HL-60 (cell line): ENCODE measurements around the gene SH3PXD2A.
A peak's percentile ranks its signal among the peaks of the same experiment; 100 is the strongest.
"Not testable (repeated sequence)": the region's sequence is repeated elsewhere in the genome, so short reads cannot be mapped to it uniquely, and the experiment has no call there.

Source experiments
- DNase-seq, 2 experiments: peaks; one replicate each; pipeline ENCODE4 v3.0.0-alpha.2; 2010 to 2020; ENCODE audit warnings: low read depth in 1 of 2, low spot score in 1 of 2
- H3K27ac ChIP-seq: fragments of 250-450 bp; sonication (Bioruptor Pico); replicated peaks from 2 replicates; pipeline ENCODE4 v1.5.1; 2020; ENCODE audit warnings: mild to moderate bottlenecking, moderate library complexity
- H3K27me3 ChIP-seq: fragments of 250-450 bp; sonication (Bioruptor Pico); 2 replicates; pipeline ENCODE4 v1.5.1; 2021; ENCODE audit warnings: mild to moderate bottlenecking, moderate library complexity; ENCODE audit not compliant: insufficient read depth, poor library complexity, severe bottlenecking
- H3K4me3 ChIP-seq: replicated peaks from 2 replicates; pipeline ENCODE4 v1.5.1; 2011; ENCODE audit warnings: mild to moderate bottlenecking, control low read depth, low read length; ENCODE audit not compliant: insufficient read depth
- CTCF ChIP-seq: IDR thresholded peaks from one replicate; pipeline ENCODE4 v1.5.1; 2011; ENCODE audit warnings: low read length, control low read depth, inconsistent platforms; ENCODE audit not compliant: insufficient read depth
- GABPA ChIP-seq: IDR thresholded peaks from 2 replicates; pipeline ENCODE4 v1.6.1; 2012; ENCODE audit warnings: low read depth
- POLR2AphosphoS5 ChIP-seq: IDR thresholded peaks from 2 replicates; pipeline ENCODE4 v1.6.1; 2012; ENCODE audit warnings: low read depth
- REST ChIP-seq: IDR thresholded peaks from 2 replicates; pipeline ENCODE4 v1.6.1; 2012; ENCODE audit warnings: low read depth; ENCODE audit not compliant: insufficient replicate concordance
- SPI1 ChIP-seq: IDR thresholded peaks from 2 replicates; pipeline ENCODE4 v1.6.1; 2012; ENCODE audit warnings: low read depth, mild to moderate bottlenecking, borderline replicate concordance

Gene SH3PXD2A

GRCh38 chr10:103762916-103763315, 92.5 kb downstream of the SH3PXD2A start:
- Histone ChIP-seq H3K4me3 (no peak overlapping the region), H3K27me3 (no peaks in the 10 kb centered on the region), H3K27ac (peak overlapping the region; percentile 78)
- no peak for DNase-seq
- TF ChIP-seq GABPA: no peak
- TF ChIP-seq POLR2AphosphoS5: no peak
- no peak for TF ChIP-seq CTCF
- TF ChIP-seq SPI1: no peak
- TF ChIP-seq REST: no peak

GRCh38 chr10:103762162-103762561, 93.2 kb downstream of the SH3PXD2A start:
- H3K4me3 ChIP-seq: no peak overlapping the region
- TF ChIP-seq CTCF: no peak
- TF ChIP-seq REST: no peak
- no peak for TF ChIP-seq GABPA
- no peak for TF ChIP-seq POLR2AphosphoS5
- no peak for TF ChIP-seq SPI1
- no peak for DNase-seq
- no peaks in the 10 kb centered on the region for H3K27me3 ChIP-seq
- H3K27ac ChIP-seq: peak overlapping the region; percentile 78

GRCh38 chr10:103761075-103761920, 94.1 kb downstream of the SH3PXD2A start:
- DNase-seq: peak in 1 of 2 experiments; percentile 47
- Histone ChIP-seq H3K4me3 (no peak overlapping the region), H3K27me3 (no peaks in the 10 kb centered on the region), H3K27ac (peak overlapping the region; percentile 18; the same call in 1 of the 2 replicates)
- TF ChIP-seq POLR2AphosphoS5 (no peak), SPI1 (peak; percentile 12; the same call in 1 of the 2 replicates), CTCF (no peak), REST (no peak), GABPA (no peak)

GRCh38 chr10:103760233-103760632, 95.1 kb downstream of the SH3PXD2A start:
- peak overlapping the region; percentile 84 for H3K27ac ChIP-seq
- not testable (repeated sequence) for H3K4me3 ChIP-seq, H3K27me3 ChIP-seq, DNase-seq
